ENCODE measurements around the gene STARD3.
"Not testable (repeated sequence)": the region's sequence is repeated elsewhere in the genome, so short reads cannot be mapped to it uniquely, and the experiment has no call there.

STARD3 gene

DNA sequence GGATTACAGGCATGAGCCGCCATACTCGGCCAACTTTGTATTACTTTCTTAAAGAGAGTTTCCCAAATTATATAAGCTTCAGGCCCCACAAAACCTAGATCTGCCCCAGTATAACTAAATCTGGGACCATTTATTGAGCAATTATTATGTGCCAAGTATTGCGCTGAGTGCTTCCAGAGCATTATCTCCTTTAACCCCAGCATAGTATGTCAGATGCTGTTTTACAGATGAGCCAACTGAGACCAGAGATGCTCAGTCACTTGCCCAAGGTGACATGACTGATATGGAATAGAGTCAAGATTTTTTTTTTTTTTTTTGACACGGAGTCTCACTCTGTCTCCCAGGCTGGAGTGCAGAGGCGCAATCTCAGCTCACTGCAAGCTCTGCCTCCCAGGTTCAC lies 61.0 kb downstream of the STARD3 start:
- no peak for DNase-seq

- DNase-seq = not testable (repeated sequence)
Observed at GRCh38 chr17:39699157-39699817, 62.3 kb downstream of the STARD3 start.

- no peak for DNase-seq
Observed at GRCh38 chr17:39699818-39700147, 62.8 kb downstream of the STARD3 start, which contains the start of gene ERBB2. Gene ERBB2, plus strand, starts transcription at chr17:39700064. Its CDS starts 175 bp downstream, at chr17:39700239.

GRCh38 chr17:39700148-39700987 lies 63.4 kb downstream of the STARD3 start:
- no peak for DNase-seq

DNA sequence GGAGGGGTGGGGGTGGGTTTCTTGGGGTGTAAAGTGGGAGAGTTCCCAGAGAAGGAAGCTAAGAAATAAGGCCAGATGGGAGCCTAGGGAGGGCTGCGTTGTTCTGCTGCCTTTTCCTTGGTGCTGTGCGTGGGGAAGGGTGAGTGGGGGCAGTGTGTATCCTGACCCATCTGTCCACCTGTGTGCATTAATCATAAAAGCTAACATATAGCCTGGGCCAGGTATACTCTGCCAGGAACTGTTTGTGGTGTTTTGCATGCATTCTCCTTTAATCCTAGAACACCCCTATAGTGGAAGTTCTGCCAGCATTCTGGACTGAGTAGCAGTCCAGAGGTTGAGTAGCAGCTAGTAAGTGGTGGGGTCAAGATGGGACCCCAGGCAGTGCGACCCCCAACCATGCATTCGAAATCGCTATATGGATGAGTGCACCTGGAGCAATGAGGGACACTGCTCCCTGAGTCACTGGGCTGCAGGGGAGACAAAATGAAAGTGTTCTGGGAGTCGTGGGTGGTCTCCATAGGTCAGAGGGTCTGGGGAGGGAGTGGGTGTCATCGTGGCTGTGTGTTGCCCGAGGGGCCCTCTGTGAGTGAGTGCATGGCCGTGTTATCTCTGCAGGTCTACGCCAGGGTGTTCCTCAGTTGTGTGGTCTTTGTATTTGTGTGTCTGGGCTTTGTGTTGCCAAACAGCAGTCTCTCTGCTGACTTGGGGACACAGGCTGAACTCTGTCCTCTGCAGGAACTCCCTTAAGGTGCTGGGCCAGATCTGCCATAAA lies 64.3 kb downstream of the STARD3 start:
- no peak for DNase-seq

DNA sequence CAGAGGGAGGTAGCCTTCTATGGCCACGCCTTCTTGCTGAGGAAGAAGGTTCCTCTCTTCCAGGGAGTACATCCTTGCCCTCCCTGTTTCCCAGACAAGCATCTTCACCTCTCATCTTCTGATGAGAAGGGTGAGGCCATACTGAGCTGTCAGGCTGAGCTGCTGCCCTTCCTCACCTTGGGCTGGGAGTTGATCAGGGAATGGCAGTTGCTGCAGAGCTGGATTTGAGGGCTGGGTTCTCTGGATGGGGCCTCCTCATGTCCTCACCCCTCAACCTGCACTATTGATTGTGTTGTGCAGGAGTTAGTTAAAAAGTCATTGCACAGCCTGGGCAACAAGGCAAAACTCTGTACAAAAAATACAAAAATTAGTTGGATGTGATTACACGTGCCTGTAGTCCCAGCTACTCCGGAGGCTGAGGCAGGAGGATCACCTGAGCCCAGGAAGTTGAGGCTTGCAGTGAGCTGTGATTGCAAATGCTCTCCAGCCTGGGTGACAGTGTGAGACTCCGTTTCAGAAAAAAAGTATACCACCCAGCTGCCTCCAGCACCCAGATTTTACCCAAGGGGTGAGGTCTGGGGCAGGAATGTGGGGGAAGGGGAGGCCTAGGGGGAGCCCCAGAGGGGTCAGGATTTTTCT lies 65.0 kb downstream of the STARD3 start:
- no peak for DNase-seq

DNA sequence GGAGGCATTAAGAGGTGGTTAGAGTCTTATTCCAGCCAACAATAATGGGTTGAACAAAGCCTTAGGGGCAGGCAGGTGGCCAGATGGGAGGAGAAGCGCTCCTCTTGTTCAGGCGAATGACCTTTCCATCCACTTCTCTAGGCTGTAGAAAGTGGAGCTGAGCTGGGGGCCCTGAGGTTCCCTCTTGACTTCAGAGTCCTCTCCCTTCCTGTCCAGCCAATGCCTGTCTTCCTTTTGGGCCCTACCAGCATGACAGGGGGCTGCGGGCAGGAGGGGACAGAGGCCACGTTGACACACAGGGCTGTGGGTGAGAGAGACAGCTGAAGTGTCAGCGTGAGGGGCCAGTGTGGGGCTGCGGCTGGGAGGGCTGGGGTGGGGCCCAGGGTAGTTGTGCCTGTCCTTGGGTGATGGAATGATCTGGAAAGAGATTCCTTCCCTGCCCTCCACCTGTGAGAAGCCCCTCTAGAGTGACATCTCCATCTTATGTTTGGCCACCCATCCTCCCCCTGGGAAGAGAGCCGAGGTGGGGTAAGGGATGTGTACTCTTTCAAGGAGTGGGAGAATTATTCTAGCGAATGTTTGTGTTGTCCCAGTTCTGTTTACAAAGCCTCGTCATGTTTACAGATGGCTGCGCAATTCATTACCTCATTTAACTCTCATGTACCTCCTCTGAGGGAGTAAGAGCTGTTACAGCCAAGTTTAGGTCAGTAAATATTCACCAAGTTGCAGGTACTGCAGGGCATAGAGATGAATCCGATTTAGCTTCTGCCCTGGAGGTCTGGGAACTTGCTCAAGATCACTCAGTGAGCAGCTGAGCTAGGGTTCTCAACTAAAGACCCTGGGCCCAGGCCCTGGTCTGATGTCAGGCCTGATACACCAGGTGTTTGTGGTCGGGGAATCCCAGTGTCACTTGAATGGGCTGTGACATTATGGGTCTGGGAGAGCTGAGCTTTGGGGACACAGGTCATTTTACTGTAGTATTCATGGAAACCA lies 66.3 kb downstream of the STARD3 start:
- no peak for DNase-seq

- DNase-seq = no peak
Observed at GRCh38 chr17:39703913-39704312, 67.0 kb downstream of the STARD3 start.

DNA sequence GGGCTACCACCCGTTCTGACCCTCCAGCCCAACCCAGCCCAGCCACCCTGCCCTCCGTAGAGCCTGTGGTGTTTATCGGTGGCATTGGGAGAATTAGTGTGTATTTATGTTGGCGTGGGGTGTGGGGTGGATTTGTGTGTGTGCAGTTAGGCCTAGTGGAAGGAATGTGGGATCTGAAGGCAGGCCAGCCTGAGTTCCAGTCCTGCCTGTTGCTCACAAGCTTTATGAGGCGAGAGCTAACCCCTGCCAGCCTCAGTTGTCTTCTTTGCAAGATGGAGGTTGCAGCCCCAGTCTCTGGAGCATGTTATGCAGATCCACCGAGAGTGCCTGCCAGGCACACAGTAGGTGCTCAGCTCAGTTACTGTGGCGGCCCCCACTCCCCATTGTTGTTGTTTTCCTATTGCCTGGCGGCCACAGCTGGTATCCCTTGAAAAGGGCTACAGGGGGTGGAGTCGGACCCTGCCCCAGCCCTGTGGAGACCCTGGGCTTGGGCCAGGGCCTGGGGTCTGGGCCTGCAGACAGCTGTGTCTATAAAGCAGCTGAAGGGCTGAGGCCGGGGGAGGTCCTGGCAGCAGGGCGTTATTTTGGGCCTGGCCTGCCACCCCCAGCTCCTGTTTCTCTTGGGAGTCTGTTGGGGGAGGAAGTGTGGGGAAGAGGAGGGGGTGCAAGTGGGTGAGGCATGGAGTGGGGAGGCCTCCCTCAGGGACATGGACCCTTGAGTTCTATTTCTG lies 68.0 kb downstream of the STARD3 start:
- DNase-seq = no peak

- no peak for DNase-seq
Observed at GRCh38 chr17:39705786-39706348, 68.9 kb downstream of the STARD3 start.

DNA sequence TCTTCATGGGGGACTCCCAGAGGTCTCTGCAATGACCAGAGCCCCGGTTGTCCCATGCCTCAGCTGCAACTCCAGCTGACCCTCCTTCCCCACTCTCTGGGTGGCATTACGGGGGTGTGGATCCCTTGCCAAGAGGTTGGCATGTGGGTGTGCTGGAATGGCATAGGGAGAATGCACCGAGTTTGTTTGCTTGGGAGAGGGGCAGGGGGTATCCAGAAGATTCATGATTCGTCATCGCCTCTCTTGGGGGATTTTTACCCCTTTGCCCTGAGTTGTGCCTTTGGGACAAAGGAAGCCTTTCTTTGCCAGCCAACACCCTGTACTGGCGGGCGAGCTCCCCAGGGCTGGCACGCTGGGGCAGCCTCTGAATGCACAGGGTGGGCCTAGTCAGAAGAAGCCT lies 69.4 kb downstream of the STARD3 start:
- no peak for DNase-seq

DNA sequence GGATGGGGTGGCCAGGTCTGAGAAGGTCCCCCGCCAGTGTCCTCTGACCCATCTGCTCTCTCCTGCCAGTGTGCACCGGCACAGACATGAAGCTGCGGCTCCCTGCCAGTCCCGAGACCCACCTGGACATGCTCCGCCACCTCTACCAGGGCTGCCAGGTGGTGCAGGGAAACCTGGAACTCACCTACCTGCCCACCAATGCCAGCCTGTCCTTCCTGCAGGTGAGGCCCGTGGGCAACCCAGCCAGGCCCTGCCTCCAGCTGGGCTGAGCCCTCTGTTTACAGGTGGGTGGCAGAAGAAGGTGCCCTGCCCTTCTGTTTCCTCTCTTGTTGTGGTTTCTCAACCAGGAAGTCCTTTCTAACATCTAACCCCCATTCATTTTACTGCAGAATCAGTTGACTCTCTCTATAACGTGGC lies 70.0 kb downstream of the STARD3 start:
- DNase-seq = no peak

- no peak for DNase-seq
Observed at GRCh38 chr17:39709319-39709997, 72.5 kb downstream of the STARD3 start.

DNA sequence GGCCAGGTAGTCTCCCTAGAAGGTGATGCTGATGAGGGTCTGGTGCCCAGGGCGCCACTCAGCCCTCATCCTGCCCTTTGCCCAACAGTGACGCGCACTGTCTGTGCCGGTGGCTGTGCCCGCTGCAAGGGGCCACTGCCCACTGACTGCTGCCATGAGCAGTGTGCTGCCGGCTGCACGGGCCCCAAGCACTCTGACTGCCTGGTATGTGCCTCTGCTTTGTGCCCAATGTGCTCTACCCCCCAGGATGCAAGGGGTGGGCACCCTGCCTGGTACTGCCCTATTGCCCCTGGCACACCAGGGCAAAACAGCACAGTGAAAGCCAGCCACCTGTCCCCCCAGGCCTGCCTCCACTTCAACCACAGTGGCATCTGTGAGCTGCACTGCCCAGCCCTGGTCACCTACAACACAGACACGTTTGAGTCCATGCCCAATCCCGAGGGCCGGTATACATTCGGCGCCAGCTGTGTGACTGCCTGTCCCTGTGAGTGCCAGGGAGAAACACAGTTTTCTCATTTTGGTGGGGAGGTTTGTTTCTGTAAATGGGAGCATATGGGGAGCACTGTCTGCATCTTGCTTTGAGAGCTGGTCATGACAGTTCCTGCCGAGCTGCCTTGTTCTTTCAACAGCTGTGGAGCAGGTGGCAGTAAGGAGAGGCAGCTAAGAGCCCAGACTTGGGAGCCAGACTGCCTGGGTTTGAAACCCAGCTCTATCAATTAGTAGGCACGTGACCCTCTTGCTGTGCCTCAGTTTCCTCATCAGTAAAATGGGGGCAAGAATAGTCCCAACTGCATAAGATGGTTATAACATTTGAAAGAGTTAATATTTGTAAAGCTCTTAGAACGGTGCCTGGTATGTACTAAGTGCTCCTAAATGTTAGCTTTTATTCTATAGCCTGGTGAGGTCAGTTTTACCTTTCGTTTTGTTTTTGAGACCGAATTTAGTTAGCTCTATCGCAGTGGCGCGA lies 73.3 kb downstream of the STARD3 start:
- DNase-seq = no peak

- DNase-seq = not testable (repeated sequence)
Observed at GRCh38 chr17:39711071-39711470, 74.1 kb downstream of the STARD3 start.

DNA sequence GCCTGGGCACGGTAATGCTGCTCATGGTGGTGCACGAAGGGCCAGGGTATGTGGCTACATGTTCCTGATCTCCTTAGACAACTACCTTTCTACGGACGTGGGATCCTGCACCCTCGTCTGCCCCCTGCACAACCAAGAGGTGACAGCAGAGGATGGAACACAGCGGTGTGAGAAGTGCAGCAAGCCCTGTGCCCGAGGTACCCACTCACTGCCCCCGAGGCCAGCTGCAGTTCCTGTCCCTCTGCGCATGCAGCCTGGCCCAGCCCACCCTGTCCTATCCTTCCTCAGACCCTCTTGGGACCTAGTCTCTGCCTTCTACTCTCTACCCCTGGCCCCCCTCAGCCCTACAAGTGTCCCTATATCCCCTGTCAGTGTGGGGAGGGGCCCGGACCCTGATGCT lies 74.9 kb downstream of the STARD3 start:
- DNase-seq = no peak
